ENCODE data around the gene ADAP1.

Gene ADAP1

DNA sequence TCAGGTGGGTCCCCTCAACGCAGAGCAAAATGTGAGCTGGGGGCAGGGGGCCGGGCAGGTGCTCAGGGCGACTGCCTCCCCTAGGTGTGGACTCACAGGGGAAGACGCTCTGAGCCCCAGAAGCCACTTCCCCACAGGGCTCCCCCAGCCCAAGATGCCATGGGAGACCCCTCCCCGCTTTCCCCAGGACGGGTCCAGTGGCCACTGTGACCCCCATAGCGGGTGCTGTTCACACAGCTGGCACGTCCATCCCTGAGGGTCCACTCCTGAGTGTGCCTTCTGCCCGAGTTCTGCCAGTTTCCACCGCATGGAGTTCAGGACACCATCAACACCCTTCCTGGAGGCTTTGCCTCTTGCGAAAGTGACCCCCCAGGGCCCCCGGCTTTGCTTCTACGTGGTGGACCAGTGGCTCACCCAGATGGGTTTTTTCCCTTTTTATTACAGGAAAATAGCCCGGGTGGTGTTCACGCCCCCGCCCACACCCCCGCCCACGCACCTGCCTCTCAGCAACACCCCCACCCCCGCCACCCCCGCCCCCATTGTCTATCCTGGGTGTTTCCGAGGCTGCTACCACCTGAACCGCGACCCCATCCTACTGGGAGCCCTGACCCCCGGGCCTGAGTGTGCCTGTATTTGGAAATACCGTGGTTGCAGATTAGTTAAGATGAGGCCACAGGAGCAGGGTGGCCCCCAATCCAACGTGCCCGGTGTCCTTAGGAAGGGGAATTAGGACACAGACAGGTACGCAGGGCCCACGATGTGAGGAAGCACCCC lies 32.0 kb downstream of the ADAP1 start:
- peak; percentile 55 for DNase-seq (ENCODE audit: low read depth in 2 of 2)

DNA sequence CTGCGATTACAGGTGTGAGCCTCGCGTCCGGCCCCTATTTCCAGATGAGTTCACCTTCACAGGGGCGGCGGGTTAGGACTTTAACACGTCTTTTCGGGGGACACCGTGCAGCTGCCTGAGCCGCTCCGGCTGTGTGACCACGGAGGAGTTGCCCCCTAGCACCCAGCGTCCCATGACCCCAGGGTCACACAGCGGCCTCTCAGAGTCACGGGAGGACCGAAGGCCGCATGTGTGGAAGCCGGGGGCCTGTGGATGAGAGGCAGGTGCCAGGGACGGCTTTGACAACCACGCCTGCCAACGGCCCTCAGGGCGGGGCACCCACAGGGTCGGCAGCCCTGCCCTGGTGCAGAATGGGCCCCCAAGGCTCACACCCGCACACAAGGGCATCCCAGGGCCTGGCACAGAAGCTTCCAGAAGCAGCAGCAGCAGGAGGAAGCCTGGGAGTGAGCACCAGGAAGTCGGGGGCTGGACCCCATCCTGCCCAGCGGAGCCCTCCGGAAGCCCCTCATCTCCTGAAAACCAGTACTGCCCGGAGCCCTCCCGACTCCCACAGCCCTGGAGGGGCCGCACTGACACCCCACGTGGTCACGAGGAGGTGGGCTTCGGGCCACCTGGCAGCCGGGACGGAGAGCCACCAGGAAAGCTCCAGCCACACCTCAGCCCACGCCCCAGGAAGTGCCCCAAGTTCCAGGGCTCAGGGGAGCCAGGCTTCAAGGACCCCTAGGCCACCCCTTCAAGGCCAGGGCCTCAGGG lies 32.7 kb downstream of the ADAP1 start:
- no peak for DNase-seq (ENCODE audit: low read depth in 2 of 2)

DNA sequence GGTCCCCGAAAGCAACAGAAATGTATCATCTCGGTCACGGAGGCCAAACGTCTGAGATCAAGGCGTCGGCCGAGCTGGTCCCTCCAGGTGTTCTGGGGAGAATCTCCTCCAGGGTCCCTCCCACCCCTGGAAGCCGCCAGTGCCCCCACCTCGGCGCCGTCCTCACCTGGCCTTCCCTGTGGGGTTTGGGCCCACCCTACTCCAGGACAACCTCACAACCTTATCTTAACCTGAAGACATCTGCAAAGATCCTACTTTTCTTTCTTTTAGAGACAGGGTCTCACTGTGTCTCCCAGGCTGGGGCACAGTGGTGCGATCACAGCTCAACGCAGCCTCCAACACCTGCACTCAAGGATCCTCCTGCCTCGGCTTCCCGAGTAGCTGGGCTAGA lies 33.4 kb downstream of the ADAP1 start:
- no peak for DNase-seq (ENCODE audit: low read depth in 2 of 2)

DNA sequence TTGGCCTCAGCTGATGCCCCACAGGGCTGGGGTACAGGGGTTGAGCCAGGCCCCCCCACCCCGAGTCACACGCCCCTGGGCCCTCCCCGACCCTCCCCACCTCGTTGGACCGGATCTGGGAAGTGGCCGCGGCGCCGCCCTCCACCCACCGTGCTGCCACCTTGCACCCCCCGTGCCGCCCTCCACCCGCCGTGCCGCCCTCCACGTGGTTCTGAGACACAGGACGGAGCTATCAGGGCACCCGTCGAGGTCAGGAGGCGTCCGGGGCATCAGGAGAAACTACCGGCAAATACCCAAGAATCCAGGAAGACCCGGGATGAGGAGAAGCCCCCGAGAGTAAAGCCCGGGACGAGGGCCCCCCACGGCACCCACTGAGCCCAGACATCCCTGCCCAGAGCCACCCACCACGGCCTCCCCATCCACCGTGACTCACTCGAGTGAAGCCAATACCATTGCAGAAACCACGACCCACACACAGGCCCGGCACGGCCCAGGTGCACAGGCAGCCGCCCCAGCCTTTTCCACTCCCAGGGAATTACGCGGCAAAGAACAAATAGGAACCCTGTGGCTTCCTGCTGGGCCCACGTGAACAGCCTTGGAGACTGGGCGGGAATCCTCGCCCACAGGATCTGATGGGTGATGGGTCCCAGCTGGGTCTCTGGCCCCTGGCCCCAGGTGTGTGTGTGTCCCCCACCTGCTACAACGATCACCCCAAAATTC lies 34.0 kb downstream of the ADAP1 start:
- DNase-seq (ENCODE audit: low read depth in 2 of 2) = no peak

DNA sequence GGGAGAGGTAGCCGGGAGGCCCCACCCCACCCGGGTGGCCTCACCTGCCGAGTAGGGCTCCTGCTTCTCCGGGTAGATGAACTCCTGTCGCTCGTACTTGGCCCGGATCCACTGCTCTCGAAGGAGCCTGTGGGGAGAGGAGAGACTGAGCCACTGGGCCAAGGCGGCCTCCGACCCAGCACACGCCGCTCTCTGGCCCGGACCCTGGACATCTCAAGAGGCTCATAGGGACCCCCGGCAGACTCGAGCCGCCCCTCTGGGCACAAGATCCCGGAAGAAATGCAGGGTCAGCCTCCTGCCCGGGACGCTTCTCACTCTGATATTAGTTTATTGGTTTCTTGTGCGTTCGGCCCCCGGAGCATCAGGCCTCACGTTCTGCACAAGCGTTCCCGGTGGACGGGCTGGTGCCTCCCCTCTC lies 34.5 kb downstream of the ADAP1 start:
- DNase-seq (ENCODE audit: low read depth in 2 of 2) = no peak

DNA sequence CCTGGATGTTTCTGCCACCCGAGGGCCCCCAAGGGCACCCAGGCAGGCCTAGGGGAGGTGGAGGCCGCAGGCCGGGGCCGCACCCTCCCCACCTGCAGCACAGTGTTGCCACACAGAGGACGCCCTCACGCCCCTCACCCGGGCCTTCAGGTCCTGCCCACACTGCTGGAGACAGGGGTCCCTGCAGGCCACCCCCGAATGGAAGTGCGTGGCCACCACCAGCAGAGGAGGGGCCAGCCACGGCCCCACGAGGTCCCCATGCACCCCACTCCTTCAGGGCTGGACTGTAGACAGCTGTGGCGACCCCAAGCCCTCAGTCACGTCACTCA lies 35.4 kb downstream of the ADAP1 start:
- no peak for DNase-seq (ENCODE audit: low read depth in 2 of 2)

DNA sequence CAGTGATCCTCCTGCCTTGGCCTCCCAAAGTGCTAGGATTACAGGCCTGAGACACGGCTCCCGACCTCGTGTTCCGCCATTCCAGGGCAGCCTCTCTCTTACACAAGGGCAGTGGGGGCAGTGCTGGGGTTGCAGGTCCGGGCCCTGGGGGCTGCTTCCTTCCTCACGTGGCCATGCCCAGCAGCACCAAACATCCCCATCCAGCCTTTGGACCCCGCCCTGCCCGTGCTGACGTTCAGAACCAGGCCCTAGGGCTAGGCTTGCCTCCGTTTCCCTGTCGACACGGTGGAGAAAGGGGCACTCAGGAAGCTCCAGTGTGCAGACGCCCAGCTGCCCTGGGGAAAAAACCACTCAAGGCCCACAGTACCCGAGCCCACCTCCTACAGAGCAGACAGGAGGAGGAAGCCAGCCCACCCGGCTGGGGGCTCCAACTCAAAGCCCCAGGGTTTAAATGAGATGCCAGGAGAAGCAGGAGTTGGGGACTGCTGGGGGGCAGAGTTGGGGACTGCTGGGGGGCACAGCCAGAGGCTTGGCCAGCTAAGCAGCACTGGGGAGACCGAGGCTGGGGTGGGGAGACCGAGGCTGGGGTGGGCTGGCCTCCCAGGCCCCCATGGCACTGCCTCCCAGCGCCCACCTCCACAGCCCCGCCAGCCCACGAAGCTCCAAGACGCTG lies 35.9 kb downstream of the ADAP1 start:
- no peak for DNase-seq (ENCODE audit: low read depth in 2 of 2)

DNA sequence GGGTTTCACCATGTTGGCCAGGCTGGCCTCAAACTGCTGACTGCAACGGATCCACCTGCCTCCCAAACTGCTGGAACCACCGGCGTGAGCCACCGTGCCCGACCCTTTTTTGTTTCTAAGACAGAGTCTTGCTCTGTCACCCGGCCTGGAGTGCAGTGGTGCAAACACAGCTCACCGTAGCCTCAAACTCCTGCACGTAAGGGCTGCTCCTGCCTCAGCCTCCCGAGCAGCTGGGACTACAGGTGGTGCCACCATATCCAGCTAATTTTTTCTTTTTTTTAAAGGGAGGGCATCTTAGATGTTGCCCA lies 36.4 kb downstream of the ADAP1 start:
- DNase-seq (ENCODE audit: low read depth in 2 of 2) = no peak

DNA sequence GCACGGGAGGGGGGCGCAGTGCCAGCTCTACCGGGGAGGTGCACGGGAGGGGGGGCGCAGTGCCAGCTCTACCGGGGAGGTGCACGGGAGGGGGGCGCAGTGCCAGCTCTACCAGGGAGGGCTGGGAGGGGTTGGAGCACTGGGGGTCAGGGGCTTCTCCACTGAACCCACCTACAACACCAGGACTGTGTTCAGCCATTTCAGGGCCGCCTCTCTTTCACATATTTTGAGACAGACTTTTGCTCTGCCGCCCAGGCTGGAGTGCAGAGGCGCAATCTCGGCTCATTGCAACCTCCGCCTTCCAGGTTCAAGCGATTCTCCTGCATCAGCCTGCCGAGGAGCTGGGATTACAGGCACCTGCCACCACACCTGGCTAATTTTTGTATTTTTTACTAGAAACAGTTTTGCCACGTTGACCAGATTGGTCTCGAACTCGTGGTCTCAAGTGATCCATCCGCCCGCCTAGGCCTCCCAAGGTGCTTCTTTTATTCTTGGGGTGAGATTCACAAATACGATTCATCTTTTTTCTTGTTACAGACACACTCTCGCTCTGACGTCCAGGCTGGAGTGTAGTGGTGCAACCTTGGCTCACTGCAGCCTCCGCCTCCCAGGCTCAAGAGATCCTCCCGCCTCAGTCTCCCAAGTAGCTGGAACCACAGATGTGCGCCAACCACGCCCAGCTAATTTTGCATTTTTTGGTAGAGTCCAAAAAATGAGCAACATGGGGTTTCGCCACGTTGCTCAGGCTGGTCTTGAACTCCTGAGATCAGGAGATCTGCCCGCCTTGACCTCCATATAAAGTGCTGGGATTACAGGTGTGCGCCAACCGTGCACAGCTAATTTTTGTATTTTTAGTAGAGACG lies 37.0 kb downstream of the ADAP1 start:
- no peak for DNase-seq (ENCODE audit: low read depth in 2 of 2)

DNA sequence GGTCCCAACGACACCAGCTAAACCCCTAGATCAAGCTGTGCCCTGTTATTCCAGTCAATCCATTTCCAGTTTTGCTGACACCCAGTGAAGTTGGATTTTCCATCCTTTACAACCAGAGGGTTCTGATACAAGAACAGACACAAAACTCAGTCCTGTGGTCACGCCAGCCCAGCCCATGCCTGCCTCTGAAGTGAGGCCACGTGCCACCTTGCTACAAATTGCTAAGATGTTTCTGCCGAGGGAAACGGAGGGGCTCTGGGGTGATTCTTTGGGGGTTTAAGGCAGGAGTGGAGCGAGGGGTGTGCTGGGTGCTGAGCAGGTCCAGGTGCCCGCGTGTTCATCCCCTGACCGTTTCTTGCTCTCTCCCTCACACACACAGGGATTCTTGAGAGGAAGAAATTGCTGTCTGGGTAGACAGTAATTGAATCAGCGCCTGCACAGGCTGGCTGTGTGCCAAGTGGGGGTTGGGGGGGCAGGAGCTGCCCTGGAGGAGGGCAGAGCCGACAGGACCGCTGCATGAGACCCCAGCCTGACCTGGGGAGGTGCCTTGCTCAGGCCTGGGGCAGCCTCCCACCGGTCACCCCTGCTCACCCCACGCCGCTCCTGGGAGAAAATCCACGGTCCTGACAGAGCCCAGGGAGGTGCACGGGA lies 38.1 kb downstream of the ADAP1 start:
- no peak for DNase-seq (ENCODE audit: low read depth in 2 of 2)

DNA sequence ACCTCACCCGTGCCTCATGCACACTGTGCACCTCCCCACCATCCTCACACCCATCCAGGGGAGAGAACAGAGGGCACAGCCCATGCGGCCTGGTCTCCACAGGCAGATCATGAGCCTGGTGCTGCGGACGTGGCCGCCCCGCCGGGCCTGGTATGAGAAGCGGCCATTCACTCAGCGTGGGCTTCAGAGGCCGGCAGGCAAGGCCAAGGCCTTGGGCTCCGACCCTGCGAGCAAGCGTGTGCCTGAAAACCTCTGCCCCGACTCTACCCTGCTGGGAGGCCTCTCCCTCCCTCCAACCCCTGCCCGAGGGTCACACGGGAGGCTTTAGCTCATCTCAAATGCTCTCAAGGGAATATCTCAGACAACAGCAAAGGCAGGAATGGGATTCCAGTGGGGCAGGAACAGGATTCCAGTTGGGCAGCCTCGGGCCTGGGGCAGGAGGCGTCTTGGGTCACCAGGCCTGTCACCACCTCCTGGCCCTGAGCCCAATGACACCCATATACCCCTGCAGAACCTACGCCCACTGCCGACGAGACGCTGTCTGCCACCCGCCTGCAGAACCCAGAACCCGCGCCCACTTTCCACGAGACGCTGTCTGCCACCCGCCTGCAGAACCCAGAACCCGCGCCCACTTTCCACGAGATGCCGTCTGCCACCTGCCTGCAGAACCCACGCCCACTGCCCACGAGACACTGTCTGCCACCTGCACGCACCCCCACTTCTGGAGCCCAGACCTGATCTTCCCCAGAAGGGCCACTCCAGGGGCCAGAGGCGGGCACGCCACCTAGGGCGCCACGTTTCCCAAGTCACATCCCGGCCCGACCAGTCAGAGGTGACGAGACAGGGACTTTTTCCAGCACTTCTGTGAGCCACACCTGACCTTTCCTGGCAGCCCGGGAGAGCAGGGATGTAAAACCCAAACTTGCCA lies 38.9 kb downstream of the ADAP1 start:
- no peak for DNase-seq (ENCODE audit: low read depth in 2 of 2)

DNA sequence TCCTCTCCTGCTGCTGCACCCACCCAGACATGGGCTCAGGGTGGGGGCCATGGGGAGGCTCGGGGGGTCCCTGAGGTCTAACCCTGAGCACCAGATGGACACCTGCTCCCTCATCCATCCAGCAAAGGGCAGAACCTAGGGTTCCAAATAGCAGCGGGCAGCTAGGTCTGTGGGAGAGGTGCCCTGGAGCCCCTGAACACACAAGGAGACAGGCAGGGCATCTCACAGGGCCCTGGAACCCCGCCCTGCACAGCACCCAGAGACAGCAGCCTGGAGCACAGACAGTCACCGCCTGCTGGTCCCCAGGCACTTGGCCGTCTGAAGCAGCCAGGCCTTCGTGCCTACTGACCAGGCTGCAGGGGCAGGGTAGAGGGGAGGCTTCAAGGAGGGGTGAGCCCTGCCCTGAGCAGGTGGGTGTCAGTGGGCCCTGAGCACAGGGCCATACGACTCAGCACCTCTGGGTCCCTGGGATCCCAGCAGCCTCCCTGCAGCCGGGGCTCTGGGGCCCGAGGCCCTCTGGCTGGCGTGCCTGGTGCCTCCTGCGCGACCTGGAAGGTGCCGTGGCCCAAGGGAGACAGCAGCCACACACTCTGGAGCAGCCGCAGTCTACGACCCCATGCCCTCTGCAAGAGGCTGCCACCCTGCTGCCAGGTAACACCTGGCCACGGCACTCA lies 39.8 kb downstream of the ADAP1 start:
- DNase-seq (ENCODE audit: low read depth in 2 of 2) = no peak

DNA sequence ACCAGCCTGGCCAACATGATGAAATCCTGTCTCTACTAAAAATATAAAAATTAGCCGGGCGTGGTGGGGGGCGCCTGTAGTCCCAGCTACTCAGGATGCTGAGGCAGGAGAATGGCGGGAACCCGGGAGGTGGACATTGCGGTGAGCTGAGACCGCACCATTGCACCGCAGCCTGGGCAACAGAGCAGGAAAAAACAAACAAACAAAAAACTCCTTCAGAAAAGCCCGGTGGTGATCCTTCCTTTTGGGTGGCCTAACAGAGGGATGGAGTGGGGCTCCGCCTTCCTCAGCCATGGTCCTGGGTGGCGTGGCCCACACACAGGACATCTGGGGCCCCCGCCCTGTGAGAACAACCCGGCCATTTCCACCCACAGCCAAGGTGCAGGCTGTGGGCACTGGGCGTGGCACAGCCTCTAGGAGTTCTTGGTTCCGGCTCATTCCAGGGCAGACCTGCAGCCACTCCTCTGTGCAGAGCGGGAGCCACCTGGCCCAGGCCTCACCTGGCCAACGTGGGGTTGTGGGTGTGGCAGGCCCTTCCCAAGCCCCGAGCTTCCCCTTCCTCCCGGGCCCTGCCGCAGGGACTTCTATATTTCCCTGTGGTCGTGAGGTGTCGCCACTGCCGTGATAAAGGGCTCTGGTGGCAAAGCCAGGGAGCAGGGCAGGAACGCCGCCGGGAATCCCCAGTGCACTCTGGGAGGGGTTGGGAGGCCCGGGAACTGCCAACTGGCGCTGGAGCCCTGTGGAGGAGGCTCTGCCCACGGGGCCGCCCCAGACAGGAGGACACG lies 40.6 kb downstream of the ADAP1 start:
- no peak for DNase-seq (ENCODE audit: low read depth in 2 of 2)

DNA sequence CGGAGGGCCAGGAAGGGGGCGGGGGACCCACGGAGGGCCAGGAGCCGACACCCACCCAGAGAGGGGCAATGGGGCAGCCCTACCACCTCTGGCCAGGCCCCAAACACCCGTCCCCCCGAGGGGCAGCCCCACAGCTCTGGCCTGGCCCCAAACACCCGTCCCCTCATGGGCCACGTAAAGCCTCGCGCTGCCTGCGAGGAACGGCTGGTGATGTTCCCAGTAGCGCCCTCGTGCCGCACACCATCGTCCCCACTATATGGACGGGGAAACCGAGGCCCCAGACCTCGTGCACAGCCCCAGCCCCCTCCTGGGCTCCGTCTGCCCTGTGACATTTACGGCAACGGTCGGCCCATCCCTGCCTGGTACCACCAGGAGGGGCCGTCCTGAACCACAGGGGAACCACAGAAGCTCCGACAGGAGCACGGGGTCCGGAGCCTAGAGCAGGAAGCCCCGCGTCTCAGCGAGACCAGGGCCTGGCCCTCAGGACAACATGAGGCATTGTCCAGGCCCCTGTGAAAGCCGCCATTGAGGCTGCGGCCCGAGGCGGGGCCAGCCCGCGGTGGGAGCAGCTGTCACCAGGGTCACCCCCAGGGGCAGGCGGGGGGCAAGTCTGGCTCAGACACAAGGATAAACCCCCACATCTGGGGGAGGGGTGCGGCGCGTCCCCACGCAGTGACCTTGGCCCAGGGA lies 42.5 kb downstream of the ADAP1 start:
- no peak for DNase-seq (ENCODE audit: low read depth in 2 of 2)

DNA sequence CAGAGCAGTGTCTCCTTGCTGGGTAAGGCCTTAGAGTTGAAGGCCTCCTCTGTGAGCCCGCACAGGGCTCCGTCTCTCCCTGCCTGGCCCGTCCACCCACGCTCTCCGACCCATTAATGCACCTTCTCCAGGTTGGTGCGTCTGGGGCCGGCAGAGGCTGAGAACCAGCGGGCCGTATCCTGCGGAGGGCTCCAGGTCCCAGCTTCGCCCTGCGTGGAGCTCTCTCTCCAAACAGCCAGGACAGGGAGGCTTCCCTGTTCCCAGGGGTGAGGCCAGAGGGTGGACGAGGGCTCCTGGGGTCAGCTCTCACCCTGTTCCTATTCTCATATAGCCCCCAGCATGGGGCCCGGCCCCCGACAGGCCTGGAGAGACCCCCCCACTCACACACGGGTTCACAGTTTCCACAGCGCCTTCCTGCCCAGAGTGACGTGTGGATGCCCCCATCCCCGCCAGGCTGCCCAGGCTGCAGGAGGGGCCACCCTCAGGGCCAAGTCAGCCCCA lies 43.5 kb downstream of the ADAP1 start:
- no peak for DNase-seq (ENCODE audit: low read depth in 2 of 2)

DNA sequence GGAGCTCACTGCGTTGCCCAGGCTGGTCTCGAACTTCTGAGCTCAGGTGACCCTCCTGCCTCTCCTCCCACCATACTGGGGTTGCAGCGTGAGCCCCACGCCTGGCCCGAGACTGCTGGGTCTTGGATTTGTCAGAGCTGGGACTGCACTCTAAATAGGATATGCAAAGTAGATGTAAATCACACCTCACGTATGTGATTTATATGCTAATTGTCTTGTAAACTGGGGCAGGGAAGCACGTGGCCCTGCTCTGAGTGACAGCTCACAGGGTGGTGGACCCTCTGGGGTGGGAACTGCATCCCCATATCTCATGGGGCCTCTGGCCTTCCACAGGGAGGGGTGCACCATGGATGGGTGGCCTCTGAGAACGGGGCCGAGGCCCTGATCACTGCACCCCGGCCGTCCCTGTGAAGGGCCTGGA lies 44.0 kb downstream of the ADAP1 start:
- no peak for DNase-seq (ENCODE audit: low read depth in 2 of 2)

All from stimulated activated CD4-positive, alpha-beta T cell treated with anti-CD3 and anti-CD28 coated beads, Interleukin-1b, Interleukin-23, amount 100 ng/mL, for 4 hours (primary cell).